Lower leg skin (tissue), 3 donors: Measurements from ENCODE around the gene RAB19.

Experiments used
- POLR2A ChIP-seq, 2 donors: fragments of 450-650 bp; IDR thresholded peaks; one replicate each; pipeline ENCODE4 v1.6.1; 2016 to 2017; ENCODE audit warnings: antibody characterized with exemption in 2 of 2, mild to moderate bottlenecking in 1 of 2, moderate library complexity in 1 of 2
- TF ChIP-seq, protein P1 (sequence below), 3 donors: fragments of 450-650 bp; IDR thresholded peaks; one replicate each; pipeline ENCODE4 v1.5.1; 2016; ENCODE audit warnings: antibody characterized with exemption in 3 of 3, mild to moderate bottlenecking in 3 of 3, moderate library complexity in 2 of 3

DNA sequence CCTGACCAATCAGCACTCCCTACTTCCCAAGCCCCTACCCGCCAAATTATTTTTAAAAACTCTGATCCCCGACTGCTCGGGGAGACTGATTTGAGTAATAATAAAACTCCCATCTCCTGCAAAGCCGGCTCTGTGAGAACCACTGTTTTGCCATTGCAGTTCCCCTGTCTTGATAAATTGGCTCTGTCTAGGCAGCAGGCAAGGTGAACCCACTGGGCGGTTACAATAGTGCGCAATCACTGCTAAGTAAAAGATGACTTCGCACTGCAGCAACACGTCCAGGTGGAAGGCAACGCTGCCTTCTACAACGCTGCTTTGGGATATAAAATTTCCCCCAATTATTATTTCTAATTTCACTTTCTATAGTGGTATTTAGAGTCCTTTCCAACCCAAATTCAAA is 14.4 kb upstream of the RAB19 start:
- TF ChIP-seq, protein P1, sequence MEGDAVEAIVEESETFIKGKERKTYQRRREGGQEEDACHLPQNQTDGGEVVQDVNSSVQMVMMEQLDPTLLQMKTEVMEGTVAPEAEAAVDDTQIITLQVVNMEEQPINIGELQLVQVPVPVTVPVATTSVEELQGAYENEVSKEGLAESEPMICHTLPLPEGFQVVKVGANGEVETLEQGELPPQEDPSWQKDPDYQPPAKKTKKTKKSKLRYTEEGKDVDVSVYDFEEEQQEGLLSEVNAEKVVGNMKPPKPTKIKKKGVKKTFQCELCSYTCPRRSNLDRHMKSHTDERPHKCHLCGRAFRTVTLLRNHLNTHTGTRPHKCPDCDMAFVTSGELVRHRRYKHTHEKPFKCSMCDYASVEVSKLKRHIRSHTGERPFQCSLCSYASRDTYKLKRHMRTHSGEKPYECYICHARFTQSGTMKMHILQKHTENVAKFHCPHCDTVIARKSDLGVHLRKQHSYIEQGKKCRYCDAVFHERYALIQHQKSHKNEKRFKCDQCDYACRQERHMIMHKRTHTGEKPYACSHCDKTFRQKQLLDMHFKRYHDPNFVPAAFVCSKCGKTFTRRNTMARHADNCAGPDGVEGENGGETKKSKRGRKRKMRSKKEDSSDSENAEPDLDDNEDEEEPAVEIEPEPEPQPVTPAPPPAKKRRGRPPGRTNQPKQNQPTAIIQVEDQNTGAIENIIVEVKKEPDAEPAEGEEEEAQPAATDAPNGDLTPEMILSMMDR (IDR thresholded peaks at IDR 0.05) = no peak
- TF ChIP-seq POLR2A (IDR thresholded peaks at IDR 0.05) = no peak
